Keratinocyte (primary cell): ENCODE results near the gene CFLAR. TPM values are rescaled to one million over a fixed set of nuclear protein-coding genes. Genes with fewer than 3 reads are reported as not detected.

ENCODE experiments used
- DNase-seq: peaks from one replicate; pipeline ENCODE4 v3.0.0-alpha.2; 2011; ENCODE audit warnings: low read depth, missing footprints, low spot score
- FAIRE-seq: peaks from 2 replicates; lab custom pipeline; 2011; peaks lifted over from hg19 to GRCh38; lab: Jason Lieb, UNC
- H2AFZ ChIP-seq: 2 replicates; pipeline ENCODE4 v1.6.0; 2012; ENCODE audit warnings: low read length, control low read depth, inconsistent platforms; ENCODE audit not compliant: control insufficient read depth
- H3K27ac ChIP-seq: 2 replicates; pipeline ENCODE4 v1.5.1; 2011; ENCODE audit warnings: low read length; ENCODE audit not compliant: control insufficient read depth, insufficient read depth
- H3K27me3 ChIP-seq: 3 replicates; pipeline ENCODE4 v1.6.0; 2011; ENCODE audit warnings: low read length; ENCODE audit not compliant: control insufficient read depth, insufficient read depth; ENCODE audit errors: extremely low read depth
- H3K36me3 ChIP-seq, 2 experiments: 2 replicates in 1 of 2; 3 replicates in 1 of 2; pipeline ENCODE4 v1.5.1; 2011; ENCODE audit warnings: low read length in 2 of 2, mild to moderate bottlenecking in 1 of 2; ENCODE audit not compliant: control insufficient read depth in 2 of 2, insufficient read depth in 2 of 2; ENCODE audit errors: extremely low read depth in 1 of 2
- H3K4me1 ChIP-seq: 3 replicates; pipeline ENCODE4 v1.5.1; 2011; ENCODE audit warnings: low read length; ENCODE audit not compliant: control insufficient read depth, insufficient read depth; ENCODE audit errors: extremely low read depth
- H3K4me2 ChIP-seq: 3 replicates; pipeline ENCODE4 v1.6.0; 2011; ENCODE audit warnings: low read depth, low read length; ENCODE audit not compliant: control insufficient read depth, insufficient read depth; ENCODE audit errors: extremely low read depth
- H3K4me3 ChIP-seq, 3 experiments: fragments of 200-600 bp in 1 of 3; sonication (generic) in 1 of 3; 2 replicates in 2 of 3; 3 replicates in 1 of 3; pipeline ENCODE4 v1.5.1; 2011 to 2016; ENCODE audit warnings: low read length in 3 of 3, mild to moderate bottlenecking in 3 of 3, control low read depth in 2 of 3, inconsistent platforms in 1 of 3, low read depth in 1 of 3, mixed read lengths in 1 of 3, mixed run types in 1 of 3, moderate library complexity in 1 of 3; ENCODE audit not compliant: control insufficient read depth in 2 of 3, insufficient read depth in 2 of 3; ENCODE audit errors: extremely low read depth in 1 of 3
- H3K79me2 ChIP-seq: 2 replicates; pipeline ENCODE4 v1.6.0; 2012; ENCODE audit warnings: low read length; ENCODE audit not compliant: control insufficient read depth, insufficient read depth
- H3K9ac ChIP-seq: 3 replicates; pipeline ENCODE4 v1.6.0; 2011; ENCODE audit warnings: low read length; ENCODE audit not compliant: control insufficient read depth, insufficient read depth; ENCODE audit errors: extremely low read depth
- H3K9me1 ChIP-seq: 3 replicates; pipeline ENCODE4 v1.6.0; 2011; ENCODE audit warnings: low read length; ENCODE audit not compliant: control insufficient read depth, insufficient read depth; ENCODE audit errors: extremely low read depth
- H3K9me3 ChIP-seq: 2 replicates; pipeline ENCODE4 v1.5.1; 2012; ENCODE audit warnings: low read depth, low read length; ENCODE audit not compliant: control insufficient read depth
- H4K20me1 ChIP-seq: 3 replicates; pipeline ENCODE4 v1.6.0; 2011; ENCODE audit warnings: low read length; ENCODE audit not compliant: control insufficient read depth, insufficient read depth; ENCODE audit errors: extremely low read depth
- CTCF ChIP-seq, 3 experiments: IDR thresholded peaks in 1 of 3; conservative IDR thresholded peaks in 1 of 3; optimal IDR thresholded peaks in 1 of 3; 2 replicates in 2 of 3; 3 replicates in 1 of 3; pipeline versions ENCODE3 to v1.5.1; 2011; ENCODE audit warnings: low read length in 3 of 3, mild to moderate bottlenecking in 3 of 3, moderate library complexity in 2 of 3, control low read depth in 1 of 3, inconsistent platforms in 1 of 3; ENCODE audit not compliant: insufficient read depth in 2 of 3; ENCODE audit errors: extremely low read depth in 1 of 3
- EZH2 ChIP-seq: IDR thresholded peaks from one replicate; pipeline ENCODE4 v1.6.1; 2012; ENCODE audit warnings: inconsistent platforms, mild to moderate bottlenecking, low read length, moderate library complexity
- dilution Hi-C: fragments of 300-500 bp; cut with MboI; formaldehyde crosslinking; loops from one replicate; pipeline ENCODE4 v1.7.0; 2020; ENCODE audit warnings: low sequenced_read_pairs; ENCODE audit not compliant: extremely low pct_ligation_motif_present
- polyA plus RNA-seq, 5 experiments: library from polyadenylated mRNA; depleted of rRNA in 3 of 5; stranded (reverse) in 3 of 5; stranded (forward) in 1 of 5; unstranded in 1 of 5; fragments of >200 nt; gene quantifications; 1 replicate in 1 of 5; 2 replicates in 3 of 5; 3 replicates in 1 of 5; pipeline versions ENCODE4 v1.2.1 to v1.2.3, GENCODE V29; 2011 to 2012; ENCODE audit warnings: missing spikeins in 2 of 5, low read depth in 1 of 5, low replicate concordance in 1 of 5

The CFLAR gene
- polyA plus RNA-seq, 1 donor (not counting 4 experiments of a cell fraction or from before 2014, with no cell fraction given), result 37.3 TPM

- H3K9ac ChIP-seq, result no peak overlapping the region
- H3K27ac ChIP-seq, result no peak overlapping the region
- H4K20me1 ChIP-seq, result no peaks in the 10 kb centered on the region
- no peak for TF ChIP-seq CTCF (optimal IDR thresholded peaks at IDR 0.05 in 1 of 3, IDR thresholded peaks at IDR 0.05 in 1 of 3, conservative IDR thresholded peaks at IDR 0.05 in 1 of 3; ENCODE audit: extremely low read depth in 1 of 3, insufficient read depth in 2 of 3, low read length in 3 of 3)
- TF ChIP-seq EZH2, result no peak
- H3K79me2 ChIP-seq, result no peaks in the 10 kb centered on the region
- H3K4me2 ChIP-seq, result no peak overlapping the region
- no peaks in the 10 kb centered on the region for H3K9me1 ChIP-seq
- DNase-seq (no peak), FAIRE-seq (no peak)
- H3K9me3 ChIP-seq, result no peaks in the 10 kb centered on the region
- no peaks in the 10 kb centered on the region for H3K4me1 ChIP-seq
- dilution Hi-C loops, result no loop called here
- no peak overlapping the region for H2AFZ ChIP-seq
- H3K27me3 ChIP-seq, result no peaks in the 10 kb centered on the region
- H3K4me3 ChIP-seq, result no peak overlapping the region
- H3K36me3 ChIP-seq, result no peaks in the 10 kb centered on the region
These were observed 56.3 kb downstream of the CFLAR start for GRCh38 chr2:201172279-201172678.

- Histone ChIP-seq H4K20me1 (no peaks in the 10 kb centered on the region), H3K27me3 (no peaks in the 10 kb centered on the region), H2AFZ (no peak overlapping the region), H3K4me1 (no peaks in the 10 kb centered on the region), H3K9me3 (no peaks in the 10 kb centered on the region), H3K27ac (no peak overlapping the region), H3K9me1 (no peaks in the 10 kb centered on the region), H3K4me2 (no peak overlapping the region), H3K4me3 (no peak overlapping the region), H3K79me2 (no peaks in the 10 kb centered on the region), H3K36me3 (no peaks in the 10 kb centered on the region), H3K9ac (no peak overlapping the region)
- FAIRE-seq (no peak), DNase-seq (no peak)
- TF ChIP-seq EZH2, result no peak
- no peak for TF ChIP-seq CTCF (optimal IDR thresholded peaks at IDR 0.05 in 1 of 3, IDR thresholded peaks at IDR 0.05 in 1 of 3, conservative IDR thresholded peaks at IDR 0.05 in 1 of 3; ENCODE audit: extremely low read depth in 1 of 3, insufficient read depth in 2 of 3, low read length in 3 of 3)
- dilution Hi-C loops, result no loop called here
These were observed 58.7 kb downstream of the CFLAR start for GRCh38 chr2:201174687-201175086.
